Measurements from ENCODE around the gene THOP1. TPM values are rescaled to one million over a fixed set of nuclear protein-coding genes. Genes with fewer than 3 reads are reported as not detected.
A peak's percentile ranks its signal among the peaks of the same experiment; 100 is the strongest.

The THOP1 gene
- total RNA-seq, 1 experiment from 2014 or later = 85.8 TPM

DNA sequence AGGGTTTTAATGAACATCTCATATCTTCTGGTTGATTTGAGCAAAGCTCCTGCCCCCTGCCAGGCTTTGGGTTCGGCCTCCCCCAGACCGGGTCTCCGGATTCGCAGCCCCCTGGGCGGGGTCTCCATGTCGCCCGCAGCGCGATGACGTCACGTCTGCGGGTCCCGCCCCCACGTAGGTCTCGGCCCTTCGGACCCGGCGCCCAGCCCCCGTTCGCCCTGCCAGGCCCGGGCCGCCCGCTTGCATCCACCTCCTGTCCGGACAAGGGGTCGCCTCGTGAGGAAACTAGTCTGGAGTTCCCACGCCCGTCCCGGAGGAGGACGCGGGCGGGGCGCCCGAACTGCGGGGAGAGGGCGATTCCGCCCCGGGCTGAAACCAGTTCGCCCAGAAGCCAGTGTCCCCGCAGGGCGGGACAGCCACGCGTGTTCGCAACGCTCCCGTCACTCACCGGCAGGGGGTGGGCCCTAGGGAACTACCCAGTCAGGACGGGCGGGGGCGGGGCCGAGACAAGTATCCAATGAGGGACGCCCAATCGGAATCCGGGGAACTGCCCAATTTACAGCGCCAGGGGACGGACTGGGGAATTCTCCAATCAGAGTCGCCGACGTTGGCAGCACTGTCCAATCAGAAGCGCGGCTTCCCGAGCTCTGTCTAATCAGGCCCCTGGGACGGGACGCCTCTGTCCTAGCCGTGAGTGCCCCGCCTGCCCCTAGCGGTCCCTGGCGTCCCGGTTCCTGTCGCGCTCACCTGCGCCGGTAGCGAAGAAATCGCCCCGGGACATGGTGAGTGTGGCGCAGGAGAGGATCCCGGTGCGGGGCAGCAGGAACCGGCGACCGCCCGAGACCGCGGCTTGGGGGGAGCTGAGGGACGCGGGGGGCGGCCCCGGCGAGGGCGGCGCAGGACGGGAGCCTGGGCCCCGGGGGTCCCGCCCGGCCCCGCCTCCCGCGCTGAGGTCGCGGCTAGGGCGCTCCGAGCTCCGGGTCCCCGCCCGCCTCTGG lies 55.8 kb downstream of the THOP1 start, which contains the start of gene ZNF555:
TSS of gene ZNF555 (plus strand) at position 682 of the 998 bp plus-strand sequence. CDS start at position 780, 98 bp downstream.
- no peaks in the 10 kb centered on the region for H3K36me3 ChIP-seq (ENCODE audit: low read depth)
- ChIA-PET POLR2A (ENCODE audit: unreplicated experiment) (interaction anchor here (0.5 to 1.0 kb wide), 3 partner anchors 56 to 463 kb away, joined by 4 to 6 read pairs (median 5); partner anchors contain the start of gene THOP1), CTCF (interaction anchor here (0.7 kb wide), 1 partner anchor 110 kb away, joined by 3 read pairs; no protein-coding TSS in a partner anchor)
- peak within 1 kb of the TSS; percentile 59 for H3K27ac ChIP-seq
- peak; percentile 93 to 94 for DNase-seq
- no peaks in the 10 kb centered on the region for H4K20me1 ChIP-seq (ENCODE audit: insufficient read depth)
- no peaks in the 10 kb centered on the region for H3K27me3 ChIP-seq (ENCODE audit: insufficient read depth, low read depth)
- BruUV-seq (replicated peaks) = no TSS peak
- H3K4me2 ChIP-seq = peak within 1 kb of the TSS; percentile 81
- peak within 1 kb of the TSS; percentile 83 for H2AFZ ChIP-seq
- no peaks in the 10 kb centered on the region for H3K9me2 ChIP-seq (ENCODE audit: insufficient read depth)
- no peaks in the 10 kb centered on the region for H3K9me3 ChIP-seq (ENCODE audit: insufficient read depth, low read depth)
- no peaks in the 10 kb centered on the region for H3K4me1 ChIP-seq (replicated peaks; ENCODE audit: insufficient read depth)
- H3K4me3 ChIP-seq = peak within 1 kb of the TSS; percentile 78
- intact Hi-C loops (cut with micrococcal nuclease; ENCODE audit: unreplicated experiment) = loop anchor here (1.0 kb wide), 1 partner anchor 22 kb away; the partner anchor contains the start of gene ZNF554
- no peaks in the 10 kb centered on the region for H3F3A ChIP-seq (ENCODE audit: insufficient read depth, low read depth)
- no peaks in the 10 kb centered on the region for H3K79me2 ChIP-seq (ENCODE audit: low read depth)
- TF ChIP-seq EZH2 (IDR thresholded peaks at IDR 0.05; ENCODE audit: low read depth) = no peak
- TF ChIP-seq, protein P1, sequence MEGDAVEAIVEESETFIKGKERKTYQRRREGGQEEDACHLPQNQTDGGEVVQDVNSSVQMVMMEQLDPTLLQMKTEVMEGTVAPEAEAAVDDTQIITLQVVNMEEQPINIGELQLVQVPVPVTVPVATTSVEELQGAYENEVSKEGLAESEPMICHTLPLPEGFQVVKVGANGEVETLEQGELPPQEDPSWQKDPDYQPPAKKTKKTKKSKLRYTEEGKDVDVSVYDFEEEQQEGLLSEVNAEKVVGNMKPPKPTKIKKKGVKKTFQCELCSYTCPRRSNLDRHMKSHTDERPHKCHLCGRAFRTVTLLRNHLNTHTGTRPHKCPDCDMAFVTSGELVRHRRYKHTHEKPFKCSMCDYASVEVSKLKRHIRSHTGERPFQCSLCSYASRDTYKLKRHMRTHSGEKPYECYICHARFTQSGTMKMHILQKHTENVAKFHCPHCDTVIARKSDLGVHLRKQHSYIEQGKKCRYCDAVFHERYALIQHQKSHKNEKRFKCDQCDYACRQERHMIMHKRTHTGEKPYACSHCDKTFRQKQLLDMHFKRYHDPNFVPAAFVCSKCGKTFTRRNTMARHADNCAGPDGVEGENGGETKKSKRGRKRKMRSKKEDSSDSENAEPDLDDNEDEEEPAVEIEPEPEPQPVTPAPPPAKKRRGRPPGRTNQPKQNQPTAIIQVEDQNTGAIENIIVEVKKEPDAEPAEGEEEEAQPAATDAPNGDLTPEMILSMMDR (conservative IDR thresholded peaks at IDR 0.05) = peak; percentile 61; the same call in 1 of the 2 replicates

DNA sequence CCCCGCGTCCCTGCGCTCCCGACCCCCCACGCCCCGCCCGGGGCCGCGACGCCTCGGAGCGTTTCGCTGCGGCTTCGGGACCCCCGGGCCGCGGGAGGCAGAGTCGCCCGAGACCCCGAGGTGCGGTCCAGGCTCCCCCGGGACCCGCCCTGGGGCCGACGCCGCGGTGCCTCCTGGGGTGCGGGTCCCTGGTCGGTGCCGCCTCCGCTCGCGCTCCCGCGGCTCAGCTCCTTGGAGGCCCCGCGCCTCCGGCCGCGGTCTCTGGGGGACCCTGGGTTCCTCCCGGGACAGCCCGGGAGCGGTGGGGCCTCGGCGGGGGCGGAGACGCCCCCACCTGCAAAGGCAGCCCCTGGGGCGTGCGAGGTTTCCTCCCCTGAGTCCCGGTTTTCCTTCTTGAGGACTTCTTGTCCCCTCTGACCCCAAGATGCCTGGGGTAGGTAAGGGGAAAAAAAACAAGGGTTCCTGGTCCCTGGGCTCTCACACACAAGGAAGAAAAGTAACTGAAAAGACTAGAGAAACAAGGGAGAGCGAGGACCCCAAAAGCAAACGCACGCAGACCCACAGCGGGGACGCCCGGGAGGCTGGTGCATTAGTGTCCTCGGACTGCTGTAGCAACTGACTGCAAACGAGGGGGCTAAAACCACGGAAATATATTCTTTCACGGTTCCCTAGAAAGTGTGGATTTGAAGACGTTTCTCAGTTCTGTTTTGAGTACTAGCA lies 56.7 kb downstream of the THOP1 start:
- Histone ChIP-seq H3K27me3 (ENCODE audit: insufficient read depth, low read depth) (no peaks in the 10 kb centered on the region), H3K4me2 (peak overlapping the region; percentile 81), H3F3A (ENCODE audit: insufficient read depth, low read depth) (no peaks in the 10 kb centered on the region), H3K27ac (no peak overlapping the region), H3K4me3 (peak overlapping the region; percentile 78; the same call in 1 of the 2 replicates), H3K36me3 (ENCODE audit: low read depth) (no peaks in the 10 kb centered on the region), H3K9me2 (ENCODE audit: insufficient read depth) (no peaks in the 10 kb centered on the region), H3K4me1 (replicated peaks; ENCODE audit: insufficient read depth) (no peaks in the 10 kb centered on the region), H4K20me1 (ENCODE audit: insufficient read depth) (no peaks in the 10 kb centered on the region), H3K79me2 (ENCODE audit: low read depth) (no peaks in the 10 kb centered on the region), H3K9me3 (ENCODE audit: insufficient read depth, low read depth) (no peaks in the 10 kb centered on the region), H2AFZ (peak overlapping the region; percentile 70; the same call in 1 of the 2 replicates)
- BruUV-seq (replicated peaks) = no TSS peak
- ChIA-PET CTCF (no interaction called here), POLR2A (ENCODE audit: unreplicated experiment) (interaction anchor here (0.5 to 1.0 kb wide), 2 partner anchors 109 to 462 kb away, joined by 4 to 5 read pairs; no protein-coding TSS in a partner anchor)
- DNase-seq = no peak
- intact Hi-C loops (cut with micrococcal nuclease; ENCODE audit: unreplicated experiment) = loop anchor here (1.0 kb wide), 1 partner anchor 23 kb away; the partner anchor contains the start of gene ZNF554
- TF ChIP-seq, protein P1 (conservative IDR thresholded peaks at IDR 0.05) = no peak

DNA sequence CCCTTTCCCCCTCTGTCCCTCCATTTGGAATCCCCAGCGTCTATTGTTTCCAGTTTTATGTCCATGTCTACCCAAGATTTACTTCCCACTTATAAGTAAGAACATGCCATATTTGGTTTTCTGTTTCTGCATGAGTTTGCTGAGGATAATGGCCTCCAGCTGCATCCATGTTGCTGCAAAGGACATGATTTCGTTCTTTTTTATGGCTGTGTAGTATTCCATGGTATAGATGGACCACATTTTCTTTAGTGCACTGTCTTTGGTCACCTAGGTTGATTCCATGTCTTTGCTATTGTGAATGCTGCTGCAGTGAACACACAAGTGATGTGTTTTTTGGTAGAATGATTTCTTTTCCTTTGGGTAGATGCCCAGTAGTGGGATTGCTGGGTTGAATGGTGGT lies 59.8 kb downstream of the THOP1 start:
- H3K27ac ChIP-seq = no peak overlapping the region
- H3F3A ChIP-seq (ENCODE audit: insufficient read depth, low read depth) = no peaks in the 10 kb centered on the region
- H3K79me2 ChIP-seq (ENCODE audit: low read depth) = no peaks in the 10 kb centered on the region
- no peak for DNase-seq
- H3K4me2 ChIP-seq = no peak overlapping the region
- TF ChIP-seq EZH2 (IDR thresholded peaks at IDR 0.05; ENCODE audit: low read depth) = no peak
- TF ChIP-seq, protein P1 (conservative IDR thresholded peaks at IDR 0.05) = no peak
- H4K20me1 ChIP-seq (ENCODE audit: insufficient read depth) = no peaks in the 10 kb centered on the region
- H3K9me3 ChIP-seq (ENCODE audit: insufficient read depth, low read depth) = no peaks in the 10 kb centered on the region
- no TSS peak for BruUV-seq (replicated peaks)
- H3K27me3 ChIP-seq (ENCODE audit: insufficient read depth, low read depth) = no peaks in the 10 kb centered on the region
- ChIA-PET CTCF (no interaction called here), POLR2A (ENCODE audit: unreplicated experiment) (no interaction called here)
- no peak overlapping the region for H3K4me3 ChIP-seq
- intact Hi-C loops (cut with micrococcal nuclease; ENCODE audit: unreplicated experiment) = no loop called here
- H3K4me1 ChIP-seq (replicated peaks; ENCODE audit: insufficient read depth) = no peaks in the 10 kb centered on the region
- H2AFZ ChIP-seq = no peak overlapping the region
- no peaks in the 10 kb centered on the region for H3K36me3 ChIP-seq (ENCODE audit: low read depth)
- no peaks in the 10 kb centered on the region for H3K9me2 ChIP-seq (ENCODE audit: insufficient read depth)

Measured in PC-9 (cell line).